HG02938 (cell line): ENCODE data around the gene RPUSD2.
"Not testable (repeated sequence)": the region's sequence is repeated elsewhere in the genome, so short reads cannot be mapped to it uniquely, and the experiment has no call there.

ENCODE experiments used
- ATAC-seq: cut with Tn5 transposase; IDR thresholded peaks from one replicate; pipeline ENCODE4 v1.9.1; 2021; ENCODE audit warnings: mild to moderate bottlenecking, moderate library complexity; ENCODE audit not compliant: unreplicated experiment

The RPUSD2 gene

DNA sequence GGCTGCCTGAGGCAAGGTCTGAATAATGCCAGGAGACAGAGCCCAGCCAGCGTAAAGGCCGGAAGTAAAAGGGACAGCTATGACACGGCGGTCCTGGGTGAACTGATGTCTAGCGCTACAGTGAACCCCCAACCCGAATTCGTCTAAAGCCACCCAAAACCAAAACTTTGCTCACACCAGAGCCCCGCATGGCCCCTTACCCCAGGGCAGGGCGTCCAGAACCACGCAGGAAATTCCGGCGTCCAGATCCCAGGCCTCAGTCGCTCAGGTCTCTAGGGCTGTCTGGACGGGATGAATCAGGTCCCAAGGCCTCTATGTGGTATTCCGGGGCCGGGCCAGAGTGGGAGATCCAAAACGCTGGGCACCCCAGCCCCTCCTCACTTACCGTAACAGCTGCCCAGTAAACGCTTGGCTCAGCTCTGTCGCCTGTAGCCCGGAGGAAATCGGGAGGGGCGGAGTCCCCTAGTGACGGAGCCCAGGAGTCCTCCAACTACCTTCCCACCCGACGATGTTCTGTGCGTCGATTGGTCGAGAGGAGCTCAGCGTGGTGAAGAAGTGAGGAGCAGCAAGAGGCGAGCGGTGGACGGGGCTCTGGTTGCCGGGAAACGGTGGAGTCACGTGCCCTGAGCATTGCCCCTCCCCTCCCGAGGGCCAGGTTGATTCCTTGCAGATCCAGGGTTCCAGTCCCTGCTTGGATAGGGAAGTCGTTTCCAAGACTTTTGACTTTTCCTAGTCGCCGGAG lies 4.3 kb upstream of the RPUSD2 start, which contains the start of gene CCDC32:
TSS of gene CCDC32 (minus strand) at position 452 of the 742 bp plus-strand sequence. CDS start 2,027 bp downstream, outside the sequence.
- peak; percentile 94 for ATAC-seq

DNA sequence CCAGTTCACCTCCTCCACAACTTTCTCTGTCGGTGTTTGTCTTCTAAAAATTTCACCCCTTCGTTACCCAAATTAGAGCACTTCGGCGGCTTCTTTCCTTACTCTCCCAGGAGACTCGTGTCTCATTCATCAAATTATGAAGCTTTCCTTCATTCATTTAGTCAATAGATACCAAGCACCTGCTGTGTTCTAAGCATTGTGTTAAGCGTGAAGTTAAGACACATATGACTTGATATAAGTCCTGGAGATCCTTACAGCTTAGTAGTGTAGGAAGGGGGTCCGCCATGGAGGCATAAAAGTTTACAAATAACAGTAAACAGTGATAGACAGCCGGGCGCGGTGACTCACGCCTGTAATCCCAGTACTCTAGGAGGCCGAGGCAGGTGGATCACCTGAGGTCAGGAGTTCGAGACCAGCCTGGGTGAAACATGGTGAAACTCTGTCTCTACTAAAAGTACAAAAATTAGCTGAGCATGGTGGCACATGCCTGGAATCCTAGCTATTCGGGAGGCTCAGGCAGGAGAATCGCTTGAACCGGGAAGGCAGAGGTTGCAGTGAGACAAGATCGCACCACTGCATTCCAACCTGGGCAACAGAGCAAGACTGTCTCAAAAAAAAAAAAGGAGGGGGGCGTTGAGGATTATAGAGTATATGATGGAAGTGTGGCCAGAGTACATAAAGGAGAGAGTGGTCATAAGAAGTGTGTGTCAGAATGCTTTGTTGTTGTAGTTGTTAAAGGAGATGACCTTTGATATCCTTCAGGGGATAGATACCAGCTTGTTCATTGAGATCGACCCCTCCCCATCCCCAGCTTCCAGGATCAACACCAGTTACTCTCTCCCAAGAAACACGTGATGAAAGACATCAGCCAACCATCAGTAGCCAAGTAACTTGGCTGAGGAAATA lies 3.5 kb upstream of the RPUSD2 start:
- no peak for ATAC-seq

DNA sequence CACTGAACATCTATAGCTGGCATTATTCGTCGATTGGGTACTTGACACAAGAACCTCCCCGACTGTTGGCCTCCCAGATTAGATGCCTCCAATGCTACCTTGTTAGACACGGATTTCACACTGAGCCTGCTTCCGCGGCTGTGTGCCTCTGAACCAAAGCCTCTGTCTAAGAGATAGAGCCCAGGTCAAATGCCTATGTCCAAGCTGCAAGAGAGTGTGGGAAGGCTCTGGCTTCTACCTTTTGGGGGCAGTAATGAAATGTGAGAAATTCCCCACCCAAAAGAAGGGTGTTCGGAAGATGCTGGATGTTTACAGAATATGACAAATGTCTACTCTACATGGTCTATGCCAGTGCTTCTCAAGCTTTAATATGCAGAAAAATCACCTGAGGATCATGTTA lies 2.0 kb upstream of the RPUSD2 start:
- no peak for ATAC-seq

DNA sequence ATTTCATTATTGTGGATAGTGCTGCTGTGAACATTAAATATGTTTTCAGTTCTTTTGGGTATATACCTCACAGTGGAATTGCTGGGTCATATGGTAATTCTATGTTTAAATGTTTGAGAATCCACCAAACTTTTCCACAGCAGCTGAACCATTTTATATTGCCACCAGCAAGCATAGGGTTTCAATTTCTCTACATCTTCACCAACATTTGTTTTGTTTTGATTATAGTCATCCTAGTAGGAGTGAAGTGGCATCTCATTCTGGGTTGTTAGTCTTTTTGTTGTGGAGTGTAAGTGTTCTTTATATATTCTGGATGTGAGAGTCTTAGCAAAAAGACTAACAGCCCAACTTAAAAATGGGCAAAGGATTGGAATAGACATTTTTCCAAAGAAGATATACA lies 6.0 kb downstream of the RPUSD2 start:
- ATAC-seq: no peak

DNA sequence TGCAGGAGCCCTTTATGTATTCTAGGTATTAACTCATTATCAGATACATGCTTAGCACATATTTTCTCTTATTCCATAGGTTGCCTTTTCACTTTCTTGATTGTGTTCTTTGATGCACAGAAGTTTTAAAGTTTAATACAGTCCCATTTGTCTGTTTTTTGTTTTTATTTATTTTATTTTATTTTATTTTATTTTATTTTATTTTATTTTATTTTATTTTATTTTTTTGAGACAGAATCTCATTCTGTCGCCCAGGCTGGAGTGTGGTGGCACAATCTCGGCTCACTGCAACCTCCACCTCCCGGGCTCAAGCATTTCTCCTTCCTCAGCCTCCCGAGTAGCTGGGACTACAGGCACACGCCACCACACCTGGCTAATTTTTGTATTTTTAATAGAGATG lies 7.8 kb downstream of the RPUSD2 start:
- ATAC-seq: not testable (repeated sequence)

DNA sequence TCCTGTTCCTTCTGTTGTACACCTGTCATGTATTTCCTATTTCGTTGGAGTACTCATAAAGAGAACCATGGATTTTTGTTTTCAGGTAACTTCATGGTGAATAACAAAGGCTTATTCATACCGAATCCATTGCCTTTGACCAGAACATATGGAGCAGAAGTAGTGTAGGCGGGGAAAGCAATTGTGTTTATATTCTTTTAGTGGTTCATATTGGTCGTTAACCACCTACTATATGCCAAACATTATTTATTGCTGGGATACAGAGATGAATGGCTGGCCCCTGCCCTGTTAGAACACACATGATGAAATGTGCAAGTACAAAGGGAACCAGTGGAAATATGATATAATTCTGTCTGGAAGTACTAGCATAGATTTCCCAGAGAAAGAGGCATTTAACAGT lies 9.8 kb downstream of the RPUSD2 start:
- ATAC-seq: no peak

DNA sequence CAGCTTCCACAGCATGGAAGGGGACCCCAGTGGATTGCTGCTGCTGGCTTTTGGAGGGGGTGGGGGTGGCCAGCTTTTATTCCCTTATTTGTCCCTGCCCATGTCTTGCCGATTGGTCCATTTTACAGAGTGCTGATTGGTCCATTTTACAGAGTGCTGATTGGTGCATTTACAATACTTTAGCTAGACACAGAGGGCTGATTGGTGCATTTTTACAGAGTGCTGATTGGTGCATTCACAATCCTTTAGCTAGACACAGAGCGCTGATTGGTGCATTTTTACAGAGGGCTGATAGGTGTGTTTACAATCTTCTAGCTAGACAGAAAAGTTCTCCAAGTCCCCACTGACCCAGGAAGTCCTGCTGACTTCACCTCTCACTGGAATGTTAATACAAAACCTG lies 12.7 kb downstream of the RPUSD2 start:
- ATAC-seq: not testable (repeated sequence)

DNA sequence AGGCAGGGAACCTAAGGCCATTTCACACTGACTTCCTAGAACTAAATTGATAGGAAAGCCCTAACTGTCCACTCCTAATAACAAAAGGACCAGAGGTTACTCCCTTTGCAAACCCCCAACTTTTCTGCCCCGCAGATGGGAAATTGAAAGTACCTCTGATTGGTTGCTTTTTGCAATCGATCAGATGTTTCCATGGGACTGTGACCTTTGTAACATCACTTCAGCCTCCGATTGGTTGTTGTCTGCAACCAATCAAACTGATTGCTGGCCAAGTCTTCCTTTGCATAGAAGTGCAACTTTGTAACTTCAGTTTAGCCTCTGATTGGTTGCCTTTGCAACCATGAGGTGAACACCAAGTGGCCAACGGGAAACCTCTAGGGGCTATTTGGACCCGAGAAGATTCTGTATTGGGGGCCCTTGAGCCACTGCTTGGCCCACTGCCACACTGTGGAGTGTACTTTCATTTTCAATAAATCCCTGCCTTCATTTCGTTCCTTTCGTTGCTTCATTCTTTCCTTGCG lies 13.7 kb downstream of the RPUSD2 start:
- no peak for ATAC-seq

DNA sequence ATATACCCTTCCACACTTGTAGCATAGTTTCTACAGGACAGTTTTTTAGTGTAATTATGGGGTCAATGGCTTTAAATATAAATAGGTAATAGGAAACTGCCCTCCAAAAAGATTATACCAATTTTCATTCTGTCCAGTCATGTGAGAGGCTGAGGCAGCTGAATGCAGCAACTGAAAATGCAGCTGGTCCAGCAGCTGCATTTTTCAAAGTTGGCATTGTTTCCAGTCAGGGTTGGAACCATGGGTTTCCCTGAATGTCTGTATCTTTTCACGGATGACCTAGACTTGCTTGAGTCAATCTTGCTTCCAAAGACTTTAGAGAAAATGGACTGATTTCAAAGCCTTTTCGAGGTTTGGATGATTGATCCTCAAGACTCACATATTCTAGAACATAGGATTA lies 15.1 kb downstream of the RPUSD2 start:
- ATAC-seq: no peak

DNA sequence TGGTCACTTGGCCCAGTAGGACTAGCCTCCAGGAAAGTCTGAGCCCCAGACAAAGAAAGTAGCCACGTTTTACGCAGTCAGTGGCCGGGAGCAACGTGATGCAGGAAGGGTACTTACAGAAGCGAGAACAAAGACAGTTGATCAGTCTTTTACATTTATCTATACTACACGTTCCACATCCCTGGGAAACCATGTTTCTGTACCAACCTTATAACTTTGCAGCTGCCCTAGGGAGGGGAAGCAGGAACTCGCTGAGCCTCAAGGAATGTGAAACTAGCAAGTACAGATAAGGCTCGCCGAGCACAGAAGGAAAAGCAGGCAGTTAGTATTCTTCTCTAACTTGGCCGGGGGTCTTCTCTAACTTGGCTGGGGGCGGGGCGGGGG lies 21.6 kb downstream of the RPUSD2 start:
- ATAC-seq: no peak

DNA sequence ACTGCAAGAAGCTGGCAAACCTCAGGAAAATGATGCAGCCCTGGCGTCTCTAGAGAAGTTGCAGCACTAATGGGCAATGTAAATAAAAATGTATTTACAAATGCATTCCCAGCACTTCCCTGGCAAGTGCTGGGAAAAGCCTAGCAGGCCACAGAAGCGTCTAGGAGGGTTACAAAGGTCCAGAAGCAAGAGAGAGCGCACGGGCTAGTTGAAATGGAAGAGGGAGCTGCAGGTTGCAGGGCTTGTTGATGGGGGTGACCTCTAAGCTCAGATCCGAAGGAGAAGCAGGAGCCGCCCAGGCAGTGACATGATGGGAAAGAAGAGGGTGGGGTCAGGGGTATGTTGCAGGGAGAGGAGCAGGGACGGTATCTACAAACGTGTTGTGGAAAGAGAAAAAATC lies 22.3 kb downstream of the RPUSD2 start:
- ATAC-seq: no peak

DNA sequence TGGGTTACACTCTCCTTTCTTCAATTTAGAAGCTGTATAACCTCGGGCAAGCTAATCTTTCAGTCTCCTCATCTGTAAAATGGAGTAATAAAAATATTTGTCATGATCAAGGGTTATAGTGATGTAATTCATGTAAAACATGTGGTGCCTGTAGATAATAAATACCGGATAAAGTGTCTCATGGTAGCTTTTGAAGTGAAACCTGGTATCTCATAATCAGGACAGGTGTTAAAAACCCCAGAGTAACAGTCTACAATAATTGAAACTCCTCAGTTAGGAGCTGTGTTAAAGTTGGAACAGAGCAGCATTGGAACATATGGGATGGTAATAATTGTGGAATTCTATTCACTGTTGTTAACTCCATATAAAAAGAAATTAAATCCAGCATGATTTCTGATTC lies 24.1 kb downstream of the RPUSD2 start:
- no peak for ATAC-seq

DNA sequence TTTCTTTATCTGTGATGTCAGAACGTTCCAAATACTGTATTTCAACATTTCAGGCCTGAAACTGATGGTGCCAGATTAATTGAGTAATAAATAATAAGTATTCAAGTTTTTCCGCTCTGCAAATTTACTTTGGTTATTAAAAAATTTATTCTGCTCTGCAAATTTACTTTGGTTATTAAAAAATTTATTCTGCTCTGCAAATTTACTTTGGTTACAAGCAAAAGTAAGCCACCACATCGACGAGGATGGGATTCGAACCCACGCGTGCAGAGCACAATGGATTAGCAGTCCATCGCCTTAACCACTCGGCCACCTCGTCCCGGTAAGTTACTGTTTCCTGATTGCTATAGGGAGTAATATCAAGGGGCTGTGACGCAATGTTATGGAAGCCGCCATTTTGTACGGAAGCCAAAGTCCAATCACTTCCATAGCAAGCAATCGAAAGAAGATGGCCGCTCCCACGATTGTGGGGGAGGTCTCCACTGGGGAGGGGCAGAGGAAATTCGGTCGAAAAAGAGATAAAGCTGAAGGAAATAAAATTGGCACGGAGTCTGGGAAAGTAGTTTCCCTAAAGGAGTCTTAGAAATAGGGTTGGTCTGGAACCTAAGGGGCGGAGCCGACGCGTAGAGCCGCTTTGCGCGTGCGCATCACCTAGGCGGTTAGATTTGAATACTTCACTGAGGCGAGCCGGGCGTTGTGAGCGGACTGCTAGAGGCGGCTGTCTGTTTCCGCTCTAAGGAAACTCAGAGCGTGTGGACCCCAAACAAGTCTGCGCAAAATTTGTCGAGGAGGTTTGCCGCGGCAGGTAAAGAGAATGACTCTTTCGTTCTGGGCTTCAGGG lies 24.7 kb downstream of the RPUSD2 start, which contains the start of gene KNL1:
TSS of gene KNL1 (plus strand) at position 662 of the 841 bp plus-strand sequence. CDS start 8,683 bp downstream, outside the sequence.
- ATAC-seq: peak; percentile 76

DNA sequence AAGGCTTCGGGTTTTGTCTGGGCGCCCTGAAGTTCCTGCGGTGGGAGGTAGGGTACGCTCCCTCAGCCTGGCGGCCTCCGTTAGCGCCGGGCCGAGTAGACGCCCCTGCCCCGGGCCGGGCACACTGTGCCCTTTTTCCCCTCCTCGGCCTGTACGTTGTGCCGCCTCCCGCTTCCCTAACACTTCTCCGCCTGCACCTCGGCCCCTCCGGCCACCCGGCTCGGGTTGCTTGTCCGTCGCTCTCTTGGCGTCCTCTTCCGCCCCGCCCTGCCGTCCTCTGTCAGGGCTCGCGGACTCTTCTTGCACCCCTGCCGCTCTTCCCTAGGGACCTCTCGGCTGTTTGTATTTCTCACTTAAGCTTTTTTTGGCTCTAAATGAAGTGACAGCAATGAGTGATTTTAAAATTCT lies 25.3 kb downstream of the RPUSD2 start:
- peak; percentile 37 for ATAC-seq

DNA sequence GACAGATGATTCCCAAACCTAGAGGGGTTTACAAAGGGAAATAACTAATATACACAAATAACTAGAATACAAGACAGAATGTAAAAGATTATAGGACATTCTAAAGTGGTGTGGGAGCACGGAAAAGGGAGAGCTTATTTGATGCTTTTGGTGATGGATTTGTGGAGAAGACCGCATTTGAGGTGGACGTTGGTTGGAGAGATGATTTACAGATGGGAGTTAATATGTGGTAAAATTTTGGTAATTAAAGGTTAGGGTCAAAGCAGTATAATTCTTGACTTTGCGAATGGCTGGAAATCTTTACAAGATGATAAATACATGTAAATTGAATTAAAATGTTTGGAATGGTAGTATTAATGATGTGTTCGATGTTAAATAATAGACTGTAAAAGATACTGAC lies 26.1 kb downstream of the RPUSD2 start:
- ATAC-seq: no peak

DNA sequence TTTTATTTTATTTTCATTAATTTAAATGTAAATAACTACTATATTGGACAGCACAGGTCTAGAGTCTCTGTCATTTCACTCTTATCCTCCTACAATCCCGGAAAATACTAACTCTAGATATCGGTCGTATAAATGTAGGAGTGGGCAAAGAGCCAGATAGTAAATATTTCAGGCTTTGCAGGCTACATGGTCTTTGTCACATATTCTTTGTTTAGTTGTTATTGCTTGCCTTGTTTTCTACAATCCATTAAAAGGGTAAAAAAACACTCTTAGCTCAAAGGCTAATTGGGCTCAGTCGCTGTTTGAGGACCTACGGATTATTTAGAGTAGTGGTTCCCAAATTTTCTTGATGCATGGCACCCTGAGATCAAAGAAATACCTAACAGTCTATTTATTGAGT lies 26.7 kb downstream of the RPUSD2 start:
- no peak for ATAC-seq

DNA sequence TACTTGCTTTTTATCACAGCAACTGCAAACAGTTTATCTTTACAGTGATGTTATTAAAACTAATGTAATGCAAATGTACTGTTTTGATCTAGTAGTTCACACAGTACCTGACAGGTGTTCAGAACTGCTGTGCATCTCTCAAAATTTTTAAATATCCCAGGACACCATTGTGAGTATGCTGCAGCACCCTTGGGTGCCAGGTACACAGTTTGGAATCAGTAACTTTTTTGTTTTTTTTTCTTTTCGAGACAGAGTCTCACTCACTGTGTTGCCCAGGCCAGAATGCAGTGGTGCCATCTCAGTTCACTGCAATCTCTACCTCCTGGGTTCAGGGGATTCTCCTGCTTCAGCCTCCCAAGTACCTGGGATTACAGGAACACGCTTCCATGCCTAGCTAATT lies 27.9 kb downstream of the RPUSD2 start:
- no peak for ATAC-seq

DNA sequence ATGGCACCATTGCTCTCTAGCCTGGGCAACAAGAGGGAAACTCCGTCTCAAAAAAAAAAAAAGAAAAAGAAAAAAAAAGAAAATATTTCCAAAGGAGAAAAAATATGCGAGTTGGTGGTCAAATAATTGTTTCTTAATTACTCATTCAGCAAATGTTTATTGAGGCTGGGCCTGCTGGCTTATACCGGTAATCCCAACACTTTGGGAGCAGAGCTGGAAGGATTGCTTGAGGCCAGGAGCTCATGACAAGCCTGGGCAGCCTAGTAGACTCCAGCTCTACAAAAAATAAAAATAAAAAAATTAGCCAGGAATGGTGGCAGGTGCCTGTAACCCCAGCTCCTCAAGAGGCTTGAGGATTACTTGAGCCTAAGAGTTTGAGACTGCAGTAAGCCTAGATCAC lies 29.0 kb downstream of the RPUSD2 start:
- ATAC-seq: no peak

DNA sequence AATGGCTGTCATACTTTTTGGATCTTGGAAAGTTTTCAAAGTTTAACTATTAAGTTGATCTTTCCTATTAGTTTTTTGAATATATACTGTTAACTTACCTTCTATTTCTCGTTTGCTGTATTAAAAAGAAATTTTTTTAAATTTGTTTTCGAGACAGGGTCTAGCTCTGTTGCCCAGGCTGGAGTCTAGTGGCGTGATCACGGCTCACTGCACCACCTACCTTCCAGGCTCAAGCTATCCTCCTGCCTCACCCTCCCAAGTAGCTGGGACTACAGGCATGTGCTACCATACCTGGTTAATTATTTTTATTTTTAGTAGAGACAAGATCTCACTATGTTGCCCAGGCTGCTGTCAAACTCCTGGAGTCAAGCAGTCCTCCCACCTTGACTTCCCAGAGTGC lies 29.6 kb downstream of the RPUSD2 start:
- ATAC-seq: no peak

DNA sequence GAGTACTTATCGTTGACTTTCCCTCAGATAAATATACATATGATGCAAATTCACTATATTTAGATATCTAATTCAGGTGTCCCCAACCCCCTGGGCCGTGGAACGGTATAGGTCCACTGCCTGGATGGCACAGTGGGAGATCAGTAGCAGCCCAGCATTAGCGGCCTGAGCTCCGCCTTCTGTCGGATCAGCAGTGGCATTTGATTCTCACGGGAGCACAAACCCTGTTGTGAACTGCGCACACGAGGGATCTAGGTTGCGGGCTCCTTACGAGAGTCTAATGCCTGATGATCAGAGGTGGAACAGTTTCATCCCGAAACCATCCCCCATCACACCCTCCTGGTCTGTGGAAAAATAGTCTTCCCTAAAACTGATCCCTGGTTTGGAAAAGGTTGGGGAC lies 31.9 kb downstream of the RPUSD2 start:
- ATAC-seq: no peak

DNA sequence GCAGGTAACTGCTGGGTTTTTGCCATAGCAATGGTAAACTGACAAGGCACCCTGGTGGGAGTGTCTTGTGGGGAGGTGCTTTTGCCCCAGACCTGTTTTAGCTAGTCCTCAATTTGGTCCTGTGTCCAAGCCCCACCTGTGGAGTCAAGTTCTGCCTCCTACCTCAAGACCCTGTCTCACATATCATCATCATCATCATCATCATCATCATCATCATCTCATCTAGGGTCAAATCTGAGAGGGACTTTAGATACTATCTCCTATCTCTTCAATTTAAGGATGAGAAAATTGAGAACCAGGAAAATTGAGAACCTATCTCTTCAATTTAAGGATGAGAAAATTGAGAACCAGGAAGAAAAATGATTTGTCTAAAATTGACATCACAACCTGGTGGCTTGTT lies 34.8 kb downstream of the RPUSD2 start:
- no peak for ATAC-seq
